GM18498 (cell line): Measurements from ENCODE around the gene LGI4.

Experiments
- ATAC-seq: cut with Tn5 transposase; IDR thresholded peaks from one replicate; pipeline ENCODE4 v1.9.1; 2021; ENCODE audit warnings: mild to moderate bottlenecking, moderate library complexity; ENCODE audit not compliant: unreplicated experiment

The LGI4 gene

GRCh38 chr19:35088131-35088913 is 46.5 kb downstream of the LGI4 start:
- no peak for ATAC-seq

GRCh38 chr19:35087393-35087792 is 47.5 kb downstream of the LGI4 start:
- ATAC-seq, result no peak

GRCh38 chr19:35086455-35086854 is 48.4 kb downstream of the LGI4 start:
- no peak for ATAC-seq

- peak; percentile 52 for ATAC-seq
These were observed 48.9 kb downstream of the LGI4 start for GRCh38 chr19:35085947-35086346.

DNA sequence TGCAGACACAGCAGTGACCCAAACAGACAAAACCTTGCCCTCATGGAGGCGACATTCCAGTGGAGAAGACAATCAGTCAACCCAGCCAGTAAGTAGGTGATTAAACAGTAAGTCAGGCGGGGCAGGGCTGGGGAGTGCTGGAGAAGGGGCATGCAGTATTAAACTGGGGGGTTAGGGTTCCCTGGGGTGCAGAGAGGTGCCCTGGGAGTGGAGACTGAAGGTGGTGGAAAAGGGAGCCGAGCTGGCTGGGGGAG is 50.4 kb downstream of the LGI4 start:
- no peak for ATAC-seq

- no peak for ATAC-seq
These were observed 51.0 kb downstream of the LGI4 start for GRCh38 chr19:35083691-35084508.

GRCh38 chr19:35081201-35081600 is 53.7 kb downstream of the LGI4 start:
- no peak for ATAC-seq

GRCh38 chr19:35080613-35081170 is 54.2 kb downstream of the LGI4 start:
- no peak for ATAC-seq

DNA sequence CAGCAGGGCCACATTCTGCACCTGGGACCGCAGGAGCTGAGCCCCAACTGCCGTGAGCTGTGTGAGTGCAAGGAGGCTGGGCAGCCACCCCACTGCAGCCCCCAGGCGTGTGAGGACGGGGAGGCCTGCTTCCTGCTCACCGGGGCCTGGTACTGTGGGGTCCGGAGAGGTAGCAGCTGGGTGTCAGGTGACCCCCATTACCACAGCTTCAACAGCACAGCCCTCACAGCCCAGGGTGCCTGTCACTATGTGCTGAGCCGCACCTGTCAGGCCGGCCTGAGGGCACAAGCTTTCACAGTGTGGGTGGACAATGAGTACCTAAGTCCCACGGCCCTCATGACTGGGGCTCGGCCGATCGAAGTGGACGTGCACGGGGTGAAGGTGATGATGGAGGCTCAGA is 55.0 kb downstream of the LGI4 start:
- ATAC-seq, result no peak

DNA sequence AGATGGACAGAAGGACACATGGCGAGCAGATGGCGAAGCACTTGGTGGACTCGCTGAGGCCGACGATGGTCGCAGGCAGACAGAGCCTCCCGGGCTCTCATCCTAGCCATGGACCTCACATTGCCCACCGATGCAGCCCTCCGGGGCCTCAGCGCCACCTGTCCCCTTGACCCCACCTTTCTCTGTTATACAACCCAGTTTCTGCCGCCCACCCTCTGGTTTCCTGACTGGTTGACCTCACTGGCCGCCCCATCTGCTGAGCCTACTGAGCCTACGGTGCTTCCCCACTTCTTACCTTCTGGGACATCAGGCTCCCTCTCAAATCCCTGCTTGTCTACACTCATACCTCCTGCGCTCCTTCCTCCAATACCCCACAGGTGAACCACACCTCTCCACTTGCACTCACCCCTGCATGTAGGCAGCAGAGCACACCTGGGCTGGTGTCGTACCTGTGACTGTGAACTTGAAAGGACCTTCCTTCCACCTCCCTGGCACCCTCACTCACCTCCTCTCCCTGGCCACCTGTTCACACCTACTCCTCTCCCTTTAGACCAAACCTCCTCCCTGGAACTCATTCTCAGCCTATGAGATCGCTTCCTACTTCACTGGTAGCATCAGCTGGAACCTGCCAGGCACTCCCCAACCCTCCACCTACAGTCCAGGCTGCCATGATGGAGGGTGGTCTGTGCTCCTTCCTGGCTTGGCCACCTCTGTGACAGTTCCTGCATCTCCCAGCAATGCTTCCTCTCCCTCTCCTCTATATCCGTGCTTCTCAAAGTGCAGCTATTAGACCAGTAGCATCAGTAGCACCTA is 57.2 kb downstream of the LGI4 start:
- ATAC-seq, result no peak

DNA sequence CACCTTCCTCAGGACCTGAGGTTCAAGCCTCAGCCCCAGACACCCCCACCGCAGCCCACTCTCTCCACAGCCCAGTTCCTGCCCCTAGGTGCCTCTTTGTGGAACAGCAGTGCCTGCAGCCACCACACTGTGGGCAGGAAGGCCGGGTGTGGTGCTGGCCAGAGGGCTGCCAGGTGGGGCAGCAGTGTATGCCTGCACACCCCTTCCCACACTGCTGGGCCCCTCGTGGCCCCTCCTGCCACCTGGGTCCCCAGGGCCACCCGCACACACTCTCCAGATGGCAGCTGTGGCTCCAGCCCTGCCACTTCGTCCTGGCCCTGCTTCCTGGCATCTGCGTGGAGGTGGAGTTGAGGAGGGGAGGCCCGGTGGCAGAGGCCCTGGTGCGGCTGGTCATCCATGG is 58.2 kb downstream of the LGI4 start:
- ATAC-seq, result no peak

GRCh38 chr19:35076026-35076370 is 58.9 kb downstream of the LGI4 start:
- ATAC-seq, result no peak

- ATAC-seq, result no peak
These were observed 59.4 kb downstream of the LGI4 start for GRCh38 chr19:35075202-35076025.
